ENCODE results near the gene ACP6.
"Not testable (repeated sequence)": the region's sequence is repeated elsewhere in the genome, so short reads cannot be mapped to it uniquely, and the experiment has no call there.

The ACP6 gene

GRCh38 chr1:147620543-147620942 lies 49.8 kb downstream of the ACP6 start:
- H3K4me3 ChIP-seq (ENCODE audit: extremely low read depth, insufficient read depth, low read length, poor library complexity, severe bottlenecking), result no peak overlapping the region
- 92 to 93% methylated on average over 8 to 10 of the region's 12 CpGs for whole genome bisulfite sequencing, 2 experiments (ENCODE audit: insufficient coverage in 2 of 2)
- no peaks in the 10 kb centered on the region for H3K9me3 ChIP-seq (ENCODE audit: control insufficient read depth, low read length)
- no peaks in the 10 kb centered on the region for H3K4me1 ChIP-seq (ENCODE audit: control insufficient read depth, insufficient read depth, low read length, poor library complexity, severe bottlenecking)
- H3K36me3 ChIP-seq (ENCODE audit: control insufficient read depth, insufficient read depth, low read length), result peaks cover 90% of the 10 kb centered on the region
- H3K27ac ChIP-seq (ENCODE audit: low read depth, low read length, severe bottlenecking), result no peak overlapping the region

- Histone ChIP-seq H3K36me3 (ENCODE audit: control insufficient read depth, insufficient read depth, low read length) (peaks cover 94% of the 10 kb centered on the region), H3K4me1 (ENCODE audit: control insufficient read depth, insufficient read depth, low read length, poor library complexity, severe bottlenecking) (no peaks in the 10 kb centered on the region), H3K4me3 (ENCODE audit: extremely low read depth, insufficient read depth, low read length, poor library complexity, severe bottlenecking) (no peak overlapping the region), H3K27ac (ENCODE audit: low read depth, low read length, severe bottlenecking) (no peak overlapping the region), H3K9me3 (ENCODE audit: control insufficient read depth, low read length) (no peaks in the 10 kb centered on the region)
- WGBS, 2 experiments (ENCODE audit: insufficient coverage in 2 of 2), result 96% methylated on average over 7 of the region's 7 CpGs
Measured at GRCh38 chr1:147619741-147620140, 50.6 kb downstream of the ACP6 start.

GRCh38 chr1:147618771-147619170 lies 51.6 kb downstream of the ACP6 start:
- H3K36me3 ChIP-seq (ENCODE audit: control insufficient read depth, insufficient read depth, low read length), result peaks cover 94% of the 10 kb centered on the region
- no peak overlapping the region for H3K4me3 ChIP-seq (ENCODE audit: extremely low read depth, insufficient read depth, low read length, poor library complexity, severe bottlenecking)
- no peak overlapping the region for H3K27ac ChIP-seq (ENCODE audit: low read depth, low read length, severe bottlenecking)
- 96 to 98% methylated on average over 7 to 8 of the region's 8 CpGs for whole genome bisulfite sequencing, 2 experiments (ENCODE audit: insufficient coverage in 2 of 2)
- H3K9me3 ChIP-seq (ENCODE audit: control insufficient read depth, low read length), result no peaks in the 10 kb centered on the region
- H3K4me1 ChIP-seq (ENCODE audit: control insufficient read depth, insufficient read depth, low read length, poor library complexity, severe bottlenecking), result no peaks in the 10 kb centered on the region

- no peaks in the 10 kb centered on the region for H3K9me3 ChIP-seq (ENCODE audit: control insufficient read depth, low read length)
- H3K36me3 ChIP-seq (ENCODE audit: control insufficient read depth, insufficient read depth, low read length), result peaks cover 96% of the 10 kb centered on the region
- H3K4me3 ChIP-seq (ENCODE audit: extremely low read depth, insufficient read depth, low read length, poor library complexity, severe bottlenecking), result no peak overlapping the region
- 93 to 94% methylated on average over 2 to 4 of the region's 4 CpGs for WGBS, 2 experiments (ENCODE audit: insufficient coverage in 2 of 2)
- H3K4me1 ChIP-seq (ENCODE audit: control insufficient read depth, insufficient read depth, low read length, poor library complexity, severe bottlenecking), result no peaks in the 10 kb centered on the region
- no peak overlapping the region for H3K27ac ChIP-seq (ENCODE audit: low read depth, low read length, severe bottlenecking)
Measured at GRCh38 chr1:147618077-147618569, 52.2 kb downstream of the ACP6 start.

- H3K36me3 ChIP-seq (ENCODE audit: control insufficient read depth, insufficient read depth, low read length), result peaks cover 87% of the 10 kb centered on the region
Measured at GRCh38 chr1:147614966-147615365, 55.4 kb downstream of the ACP6 start.

GRCh38 chr1:147613506-147613905 lies 56.8 kb downstream of the ACP6 start:
- Histone ChIP-seq H3K9me3 (ENCODE audit: control insufficient read depth, low read length) (no peaks in the 10 kb centered on the region), H3K4me3 (ENCODE audit: extremely low read depth, insufficient read depth, low read length, poor library complexity, severe bottlenecking) (no peak overlapping the region), H3K36me3 (ENCODE audit: control insufficient read depth, insufficient read depth, low read length) (peaks cover 81% of the 10 kb centered on the region), H3K27ac (ENCODE audit: low read depth, low read length, severe bottlenecking) (no peak overlapping the region), H3K4me1 (ENCODE audit: control insufficient read depth, insufficient read depth, low read length, poor library complexity, severe bottlenecking) (no peaks in the 10 kb centered on the region)

More at GRCh38 chr1:147614966-147615365, 55.4 kb downstream of the ACP6 start:
- not testable (repeated sequence) for H3K9me3 ChIP-seq (ENCODE audit: control insufficient read depth, low read length); H3K4me3 ChIP-seq (ENCODE audit: extremely low read depth, insufficient read depth, low read length, poor library complexity, severe bottlenecking); H3K27ac ChIP-seq (ENCODE audit: low read depth, low read length, severe bottlenecking); H3K4me1 ChIP-seq (ENCODE audit: control insufficient read depth, insufficient read depth, low read length, poor library complexity, severe bottlenecking)
- WGBS, 2 experiments (ENCODE audit: insufficient coverage in 2 of 2), result 90 to 100% methylated on average over 2 of the region's 4 CpGs

- no peak overlapping the region for H3K27ac ChIP-seq (ENCODE audit: low read depth, low read length, severe bottlenecking)
- H3K4me1 ChIP-seq (ENCODE audit: control insufficient read depth, insufficient read depth, low read length, poor library complexity, severe bottlenecking), result no peaks in the 10 kb centered on the region
- no peaks in the 10 kb centered on the region for H3K9me3 ChIP-seq (ENCODE audit: control insufficient read depth, low read length)
- 83 to 100% methylated on average over 2 of the region's 4 CpGs for WGBS, 2 experiments (ENCODE audit: insufficient coverage in 2 of 2)
- peaks cover 81% of the 10 kb centered on the region for H3K36me3 ChIP-seq (ENCODE audit: control insufficient read depth, insufficient read depth, low read length)
- H3K4me3 ChIP-seq (ENCODE audit: extremely low read depth, insufficient read depth, low read length, poor library complexity, severe bottlenecking), result no peak overlapping the region
Measured at GRCh38 chr1:147612366-147612765, 58.0 kb downstream of the ACP6 start.

GRCh38 chr1:147611586-147611985 lies 58.7 kb downstream of the ACP6 start:
- WGBS, 2 experiments (ENCODE audit: insufficient coverage in 2 of 2), result 92% methylated on average over 7 to 8 of the region's 8 CpGs
- Histone ChIP-seq H3K4me3 (ENCODE audit: extremely low read depth, insufficient read depth, low read length, poor library complexity, severe bottlenecking) (no peak overlapping the region), H3K36me3 (ENCODE audit: control insufficient read depth, insufficient read depth, low read length) (peaks cover 82% of the 10 kb centered on the region), H3K27ac (ENCODE audit: low read depth, low read length, severe bottlenecking) (no peak overlapping the region), H3K4me1 (ENCODE audit: control insufficient read depth, insufficient read depth, low read length, poor library complexity, severe bottlenecking) (no peaks in the 10 kb centered on the region), H3K9me3 (ENCODE audit: control insufficient read depth, low read length) (no peaks in the 10 kb centered on the region)

GRCh38 chr1:147611021-147611426 lies 59.3 kb downstream of the ACP6 start:
- no peaks in the 10 kb centered on the region for H3K4me1 ChIP-seq (ENCODE audit: control insufficient read depth, insufficient read depth, low read length, poor library complexity, severe bottlenecking)
- no peak overlapping the region for H3K27ac ChIP-seq (ENCODE audit: low read depth, low read length, severe bottlenecking)

GRCh38 chr1:147609358-147609757 lies 61.0 kb downstream of the ACP6 start:
- no peak overlapping the region for H3K27ac ChIP-seq (ENCODE audit: low read depth, low read length, severe bottlenecking)
- no peaks in the 10 kb centered on the region for H3K4me1 ChIP-seq (ENCODE audit: control insufficient read depth, insufficient read depth, low read length, poor library complexity, severe bottlenecking)
- no peaks in the 10 kb centered on the region for H3K9me3 ChIP-seq (ENCODE audit: control insufficient read depth, low read length)
- 83 to 100% methylated on average over 1 of the region's 2 CpGs for WGBS, 2 experiments (ENCODE audit: insufficient coverage in 2 of 2)
- H3K4me3 ChIP-seq (ENCODE audit: extremely low read depth, insufficient read depth, low read length, poor library complexity, severe bottlenecking), result no peak overlapping the region
- peaks cover 77% of the 10 kb centered on the region for H3K36me3 ChIP-seq (ENCODE audit: control insufficient read depth, insufficient read depth, low read length)

More at GRCh38 chr1:147611021-147611426, 59.3 kb downstream of the ACP6 start:
- Histone ChIP-seq H3K36me3 (ENCODE audit: control insufficient read depth, insufficient read depth, low read length) (peaks cover 83% of the 10 kb centered on the region), H3K4me3 (ENCODE audit: extremely low read depth, insufficient read depth, low read length, poor library complexity, severe bottlenecking) (no peak overlapping the region), H3K9me3 (ENCODE audit: control insufficient read depth, low read length) (no peaks in the 10 kb centered on the region)
- 100% methylated on average over 2 of the region's 3 CpGs; no CpG with 5 or more reads in 1 of the 2 experiments for WGBS, 2 experiments (ENCODE audit: insufficient coverage in 2 of 2)

GRCh38 chr1:147608596-147608995 lies 61.7 kb downstream of the ACP6 start:
- no peak overlapping the region for H3K27ac ChIP-seq (ENCODE audit: low read depth, low read length, severe bottlenecking)
- peaks cover 70% of the 10 kb centered on the region for H3K36me3 ChIP-seq (ENCODE audit: control insufficient read depth, insufficient read depth, low read length)
- H3K9me3 ChIP-seq (ENCODE audit: control insufficient read depth, low read length), result no peaks in the 10 kb centered on the region
- WGBS, 2 experiments (ENCODE audit: insufficient coverage in 2 of 2), result 100% methylated on average over 1 of the region's 5 CpGs; no CpG with 5 or more reads in 1 of the 2 experiments
- no peak overlapping the region for H3K4me3 ChIP-seq (ENCODE audit: extremely low read depth, insufficient read depth, low read length, poor library complexity, severe bottlenecking)
- H3K4me1 ChIP-seq (ENCODE audit: control insufficient read depth, insufficient read depth, low read length, poor library complexity, severe bottlenecking), result no peaks in the 10 kb centered on the region
